ENCODE data around the gene CANT1.

Gene CANT1

DNA sequence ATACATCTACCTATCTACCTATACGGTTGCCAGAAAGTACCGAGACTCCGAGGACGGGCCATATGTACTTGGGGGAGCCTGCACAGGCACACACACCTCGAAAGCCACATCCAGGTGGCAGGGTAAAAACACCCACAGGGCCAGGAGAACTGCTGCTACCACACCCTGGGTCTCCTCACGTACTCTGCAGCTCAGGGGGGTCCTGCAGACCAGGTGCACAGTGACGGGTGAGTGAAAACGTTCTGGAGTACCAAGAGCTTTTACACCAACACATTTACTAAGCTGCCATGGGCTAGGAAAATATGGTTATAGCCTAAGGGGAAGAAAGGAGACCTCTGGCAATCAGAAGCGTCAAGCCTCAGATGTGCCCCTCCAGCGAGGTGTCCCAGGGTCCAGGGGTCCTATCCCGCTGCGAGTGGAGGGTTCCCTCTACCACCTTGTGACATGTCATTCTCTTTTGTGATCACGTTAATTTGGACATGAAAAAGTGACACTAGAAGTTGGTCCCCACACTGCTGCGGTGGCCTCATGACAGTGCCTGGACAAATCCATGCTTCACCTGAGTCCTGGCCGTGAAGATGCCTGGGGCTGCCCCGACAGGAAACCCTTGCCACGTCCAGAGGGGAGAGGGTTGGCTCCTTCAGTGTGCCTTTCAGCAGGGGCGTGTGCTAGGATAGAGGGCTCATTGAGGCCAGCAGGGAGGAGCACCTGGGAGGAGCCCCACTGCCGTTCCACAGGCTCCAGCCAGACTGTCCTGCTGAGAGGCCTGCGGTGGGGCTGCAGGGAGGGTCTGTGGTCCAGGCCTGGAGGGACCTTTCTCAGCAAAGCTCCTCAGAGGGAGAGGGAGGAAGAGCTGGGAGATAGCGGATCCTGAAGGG lies 1.8 kb downstream of the CANT1 start:
- DNase-seq (ENCODE audit: low spot score), result no peak

DNA sequence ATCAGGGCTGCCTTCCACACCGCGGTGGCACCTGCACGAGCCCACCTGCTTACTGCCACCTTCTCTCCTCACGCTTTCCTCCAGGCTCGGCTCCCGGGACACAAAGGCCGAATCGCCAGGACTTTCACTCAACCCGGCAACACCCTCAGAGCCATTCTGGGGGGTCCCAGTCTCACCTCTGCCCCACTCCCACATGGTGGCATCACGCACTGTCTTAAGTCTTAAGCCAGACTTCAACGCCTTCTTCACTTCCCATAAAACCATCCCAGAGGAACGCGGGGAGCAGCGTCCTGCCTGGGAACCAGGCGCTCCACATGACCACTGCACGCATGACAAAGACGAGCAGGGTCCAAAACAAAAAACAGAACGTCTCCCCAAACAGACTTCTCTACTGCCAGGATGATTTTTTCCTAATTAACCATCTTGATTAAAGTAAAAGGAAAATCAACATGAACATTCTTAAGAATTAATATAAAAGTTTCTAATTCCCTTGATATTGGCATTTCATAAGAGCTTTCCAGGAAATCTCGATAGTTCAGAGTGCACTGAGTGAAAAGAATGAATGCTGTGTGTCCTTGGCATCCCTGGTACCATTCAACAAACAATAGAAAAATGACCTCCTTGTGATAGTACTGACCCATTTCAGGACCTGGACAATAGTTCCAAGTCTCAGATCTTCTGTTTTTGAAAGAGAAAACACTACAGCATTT lies 2.6 kb downstream of the CANT1 start:
- DNase-seq (ENCODE audit: low spot score), result no peak

DNA sequence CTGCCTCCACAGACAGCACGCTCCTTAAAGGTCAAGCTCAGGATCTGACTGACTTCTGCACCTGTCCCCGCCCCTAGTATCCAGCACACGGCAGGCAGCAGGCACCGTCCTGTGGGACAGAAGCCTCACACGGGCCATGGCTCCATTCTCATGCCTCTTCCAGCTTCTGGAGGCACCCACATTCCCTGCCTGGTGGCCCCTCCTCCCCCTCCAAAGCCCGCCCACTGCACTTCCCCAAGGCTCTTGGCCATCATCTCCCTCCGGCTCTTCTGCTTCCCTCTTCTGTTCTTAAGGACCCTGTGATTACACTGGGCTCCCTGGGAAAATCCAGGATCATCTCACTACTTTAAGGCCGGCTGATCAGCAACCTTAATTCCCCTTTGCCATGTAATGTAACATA lies 3.5 kb downstream of the CANT1 start:
- no peak for DNase-seq (ENCODE audit: low spot score)

DNA sequence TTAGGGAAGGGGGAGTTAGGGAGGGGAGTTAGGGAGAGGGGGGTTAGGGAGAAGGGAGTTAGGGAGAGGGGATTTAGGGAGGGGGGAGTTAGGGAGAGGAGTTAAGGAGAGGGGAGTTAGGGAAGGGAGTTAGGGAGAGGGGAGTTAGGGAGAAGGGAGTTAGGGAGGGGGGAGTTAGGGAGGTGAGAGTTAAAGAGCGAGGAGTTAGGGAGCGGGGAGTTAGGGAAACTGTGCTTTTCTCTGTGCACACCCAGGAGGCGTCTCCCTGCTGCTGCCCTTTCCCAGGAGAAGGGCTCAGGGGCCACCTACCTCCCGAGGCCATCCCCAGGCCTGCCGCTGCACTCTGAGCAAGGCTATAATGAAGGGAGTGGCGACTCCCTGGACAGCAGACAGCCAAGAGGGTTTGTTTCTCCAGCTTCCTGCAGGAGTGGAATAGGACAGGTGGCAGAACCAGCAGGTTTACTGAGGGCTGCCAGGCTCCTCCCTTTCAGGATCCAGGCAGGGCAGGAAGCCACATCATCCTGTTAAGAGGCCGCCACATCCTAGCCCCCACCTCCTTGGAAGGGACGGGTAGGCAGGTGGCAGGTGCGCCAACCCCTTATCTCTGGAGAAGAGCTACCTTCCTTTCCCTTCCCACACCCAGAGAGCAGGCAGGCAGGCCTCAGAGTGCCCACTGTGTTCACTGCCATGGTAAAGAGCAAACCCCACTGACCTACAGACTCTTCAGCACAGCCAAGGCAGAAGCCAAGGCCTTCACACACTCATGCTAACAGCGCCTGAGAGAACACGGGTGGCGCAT lies 4.3 kb downstream of the CANT1 start:
- DNase-seq (ENCODE audit: low spot score), result no peak

DNA sequence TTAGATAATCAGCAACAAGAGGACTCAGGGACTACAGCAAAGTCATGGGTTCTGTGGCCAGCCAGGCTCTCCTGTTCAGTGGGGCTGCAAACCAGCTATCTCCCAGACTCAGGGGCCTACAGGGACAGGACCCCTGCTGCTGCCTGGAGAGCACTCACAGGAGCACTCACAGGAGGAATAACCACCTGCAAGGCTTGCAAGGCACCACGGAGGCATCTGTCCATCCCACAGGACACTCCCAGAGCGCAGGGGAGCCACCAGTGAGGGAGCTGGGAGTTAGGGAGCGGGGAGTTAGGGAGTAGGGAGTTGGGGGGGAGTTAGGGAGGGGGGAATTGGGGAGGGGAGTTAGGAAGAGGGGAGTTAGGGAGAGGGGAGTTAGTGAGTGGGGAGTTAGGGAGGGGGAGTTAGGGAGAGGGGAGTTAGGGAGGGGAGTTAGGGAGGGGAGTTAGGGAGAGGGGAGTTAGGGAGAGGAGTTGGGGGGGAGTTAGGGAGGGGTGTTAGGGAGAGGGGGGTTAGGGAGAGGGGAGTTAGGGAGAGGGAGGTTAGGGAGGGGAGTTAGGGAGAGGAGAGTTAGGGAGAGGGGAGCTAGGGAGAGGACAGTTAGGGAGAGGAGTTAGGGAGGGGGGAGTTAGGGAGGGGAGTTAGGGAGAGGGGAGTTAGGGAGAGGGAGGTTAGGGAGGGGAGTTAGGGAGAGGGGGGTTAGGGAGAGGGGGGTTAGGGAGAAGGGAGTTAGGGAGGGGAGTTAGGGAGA lies 5.7 kb downstream of the CANT1 start:
- no peak for DNase-seq (ENCODE audit: low spot score)

DNA sequence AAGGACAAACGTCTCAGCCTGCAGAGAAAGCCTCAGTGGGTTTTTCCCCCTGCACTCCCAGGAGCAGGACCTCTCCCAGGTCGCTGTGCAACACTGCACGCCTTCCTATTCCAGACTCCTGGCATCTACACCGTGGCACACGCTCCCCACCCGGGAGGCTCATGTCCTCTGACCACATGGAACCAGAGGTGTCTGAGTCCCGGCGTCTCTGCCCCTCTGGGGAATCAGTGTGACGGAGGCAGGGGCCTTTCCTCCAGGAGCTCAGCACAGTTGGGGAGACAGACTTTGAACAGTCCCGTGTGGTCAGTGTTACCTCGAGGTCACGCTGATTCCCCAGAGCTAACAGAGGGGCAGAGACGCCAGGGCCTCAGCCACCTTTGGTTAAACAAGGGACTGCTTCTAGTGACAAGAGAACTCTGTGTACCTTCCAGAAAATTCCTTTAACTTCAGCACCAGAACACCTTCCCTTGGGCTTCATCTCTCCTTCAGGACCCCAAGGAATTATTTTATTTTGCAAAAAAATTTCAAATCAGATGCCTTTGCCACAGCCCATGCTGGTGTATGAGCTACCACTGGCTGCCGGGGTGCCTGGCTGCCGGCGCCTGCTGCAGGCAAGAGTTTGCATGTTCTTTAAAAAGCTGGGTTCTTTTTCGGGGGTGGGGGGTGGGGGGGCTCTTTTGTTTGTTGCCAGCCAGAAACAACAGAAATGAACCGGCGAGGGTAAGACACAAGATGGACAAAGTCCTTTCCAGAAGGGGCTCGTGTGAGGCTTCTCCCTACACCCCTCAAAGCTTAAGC lies 6.6 kb downstream of the CANT1 start:
- DNase-seq (ENCODE audit: low spot score), result no peak

DNA sequence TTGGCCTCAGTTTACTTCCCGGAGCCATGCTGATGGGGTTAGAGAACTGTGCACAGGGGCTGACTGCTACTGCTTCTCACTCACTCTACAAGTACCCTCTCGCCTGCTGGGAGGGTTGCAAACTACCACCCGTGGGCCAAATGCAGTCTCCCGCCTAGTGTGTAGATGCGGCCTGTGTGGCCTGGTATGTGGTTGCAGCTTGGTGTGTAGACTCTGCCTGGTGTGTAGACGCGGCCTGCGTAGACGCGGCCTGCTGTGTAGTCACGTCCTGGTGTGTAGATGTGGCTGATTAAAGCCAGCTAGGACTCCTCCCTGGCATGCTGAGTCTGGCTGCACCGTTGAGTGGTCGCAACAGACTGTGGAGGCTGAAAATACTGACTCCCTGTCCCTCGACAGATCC lies 7.3 kb downstream of the CANT1 start:
- DNase-seq (ENCODE audit: low spot score), result no peak

DNA sequence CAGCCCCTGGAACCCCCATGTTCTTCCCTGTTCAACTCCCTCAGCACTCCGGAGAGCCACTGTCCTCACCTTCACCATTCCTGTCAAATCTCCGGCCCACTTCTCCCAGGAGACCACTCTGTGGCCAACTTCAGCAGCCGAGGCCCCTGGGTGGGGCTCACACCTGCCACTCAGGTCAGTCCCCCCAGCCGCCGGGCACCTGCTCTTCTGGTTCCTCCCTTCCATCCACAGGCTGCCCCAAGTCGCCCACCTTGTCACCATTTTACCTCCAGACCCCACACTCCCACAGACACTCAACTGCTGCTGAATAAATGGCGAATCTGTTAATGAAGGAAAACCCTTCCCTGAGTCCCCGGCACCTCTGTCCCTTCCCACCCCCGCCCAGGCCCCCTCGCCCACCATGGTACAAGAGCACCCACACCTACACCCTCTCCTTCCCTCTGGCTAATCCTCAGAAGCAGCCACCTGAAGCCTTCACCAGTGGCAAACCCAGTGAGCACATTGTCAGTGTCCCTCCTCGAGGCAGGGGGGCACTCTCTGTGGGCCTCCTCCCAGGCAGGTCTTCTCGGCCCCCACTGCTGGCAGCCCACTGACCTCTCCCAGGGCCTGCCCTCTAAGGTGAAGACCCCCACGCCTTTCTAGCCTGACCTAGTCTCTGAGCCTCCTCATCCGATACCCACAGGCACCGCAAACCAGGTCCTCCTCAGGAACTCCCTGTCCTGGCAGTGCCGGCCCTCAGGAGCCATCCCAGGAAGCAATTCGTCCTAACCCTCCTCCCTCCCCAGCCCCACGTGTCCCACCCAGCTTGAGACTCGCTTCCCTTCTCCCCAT lies 8.2 kb downstream of the CANT1 start:
- DNase-seq (ENCODE audit: low spot score), result no peak

DNA sequence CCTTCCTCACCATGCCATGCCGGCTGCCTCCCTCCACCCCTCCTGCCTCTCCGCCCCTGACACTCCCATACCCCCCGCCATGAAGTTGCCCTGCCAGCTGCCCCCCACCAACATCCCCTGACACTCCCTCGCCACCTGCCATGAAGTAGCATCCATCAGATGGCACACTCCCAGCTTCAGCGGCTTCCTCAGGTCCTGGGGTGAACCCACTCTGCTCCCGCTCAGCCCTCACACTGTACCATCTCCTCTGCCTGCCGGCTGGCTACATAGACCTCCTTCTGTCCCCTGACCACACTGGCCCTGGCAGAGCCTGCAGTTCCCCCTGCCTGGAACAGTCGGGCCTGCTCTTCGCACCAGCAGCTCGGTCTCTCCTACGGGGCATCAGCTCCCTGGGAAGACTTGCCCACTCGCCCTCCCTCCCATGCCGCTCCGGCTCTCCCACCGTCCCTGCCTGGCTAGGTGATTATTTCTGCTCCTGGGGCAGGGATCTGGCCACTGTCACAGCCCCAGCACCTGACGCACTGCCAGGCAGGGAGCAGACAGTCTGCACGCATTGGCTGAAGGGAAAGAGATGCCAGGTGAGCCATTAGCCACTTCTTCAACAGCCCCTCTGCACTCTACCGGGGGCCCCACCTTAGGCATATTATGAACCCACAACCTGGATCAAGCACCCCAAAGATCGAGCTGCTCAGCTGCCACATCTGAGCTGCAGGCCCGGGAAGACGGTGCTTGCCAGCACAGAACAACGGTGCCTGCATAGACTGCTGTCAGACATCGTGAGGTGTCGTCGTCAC lies 9.0 kb downstream of the CANT1 start:
- DNase-seq (ENCODE audit: low spot score), result no peak

DNA sequence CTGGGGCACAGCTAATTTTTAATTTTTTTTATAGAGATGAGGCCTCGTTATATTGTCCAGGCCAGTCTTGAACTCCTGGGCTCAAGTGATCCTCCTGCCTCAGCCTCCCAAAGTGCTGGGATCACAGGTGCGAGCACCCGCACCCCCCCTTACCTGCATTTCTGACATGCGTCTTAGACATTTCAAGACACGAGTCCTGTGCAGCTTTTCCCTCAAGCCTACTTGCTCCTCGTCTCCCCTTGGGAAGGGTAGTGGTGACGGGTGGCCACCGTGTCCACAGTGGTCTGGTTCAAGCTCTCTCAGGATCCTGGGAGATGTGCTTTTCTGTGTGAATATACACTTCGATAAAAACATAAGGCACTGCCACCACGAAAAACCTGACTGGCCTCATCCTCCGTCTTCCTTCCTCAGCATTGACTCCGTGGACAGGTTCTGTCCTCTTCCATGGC lies 9.6 kb downstream of the CANT1 start:
- no peak for DNase-seq (ENCODE audit: low spot score)

DNA sequence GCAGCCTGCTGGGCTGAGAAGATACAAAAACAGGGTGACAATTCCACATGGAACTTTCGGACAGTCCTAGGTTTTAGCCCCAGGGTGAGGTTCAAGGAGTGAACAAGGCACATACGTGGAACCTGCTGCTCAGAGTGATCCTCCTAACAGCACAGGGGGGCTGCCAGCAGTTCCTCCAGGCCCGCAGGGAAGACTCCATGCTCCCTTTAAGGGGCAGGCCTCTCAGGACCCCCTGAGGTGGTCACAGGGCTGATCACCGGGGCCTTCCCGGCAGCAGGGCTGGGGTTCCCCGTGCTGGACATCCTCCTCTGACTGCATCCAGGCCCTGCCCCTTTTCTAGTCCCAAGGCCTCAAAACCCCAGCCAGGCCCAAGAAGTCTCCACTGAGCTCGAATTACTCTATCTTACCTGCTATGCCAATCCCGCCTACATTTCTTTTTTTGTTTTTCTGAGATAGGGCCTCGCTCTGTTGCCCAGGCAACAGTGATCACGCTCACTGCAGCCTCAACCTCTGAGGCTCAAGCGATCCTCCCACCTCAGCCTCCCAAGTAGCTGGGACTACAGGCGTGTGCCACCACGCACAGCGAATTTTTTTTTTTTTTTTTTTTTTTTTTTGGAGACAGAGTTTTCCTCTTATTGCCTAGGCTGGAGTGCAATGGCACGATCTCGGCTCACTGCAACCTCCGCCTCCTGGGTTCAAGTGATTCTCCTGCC lies 10.4 kb downstream of the CANT1 start:
- no peak for DNase-seq (ENCODE audit: low spot score)

DNA sequence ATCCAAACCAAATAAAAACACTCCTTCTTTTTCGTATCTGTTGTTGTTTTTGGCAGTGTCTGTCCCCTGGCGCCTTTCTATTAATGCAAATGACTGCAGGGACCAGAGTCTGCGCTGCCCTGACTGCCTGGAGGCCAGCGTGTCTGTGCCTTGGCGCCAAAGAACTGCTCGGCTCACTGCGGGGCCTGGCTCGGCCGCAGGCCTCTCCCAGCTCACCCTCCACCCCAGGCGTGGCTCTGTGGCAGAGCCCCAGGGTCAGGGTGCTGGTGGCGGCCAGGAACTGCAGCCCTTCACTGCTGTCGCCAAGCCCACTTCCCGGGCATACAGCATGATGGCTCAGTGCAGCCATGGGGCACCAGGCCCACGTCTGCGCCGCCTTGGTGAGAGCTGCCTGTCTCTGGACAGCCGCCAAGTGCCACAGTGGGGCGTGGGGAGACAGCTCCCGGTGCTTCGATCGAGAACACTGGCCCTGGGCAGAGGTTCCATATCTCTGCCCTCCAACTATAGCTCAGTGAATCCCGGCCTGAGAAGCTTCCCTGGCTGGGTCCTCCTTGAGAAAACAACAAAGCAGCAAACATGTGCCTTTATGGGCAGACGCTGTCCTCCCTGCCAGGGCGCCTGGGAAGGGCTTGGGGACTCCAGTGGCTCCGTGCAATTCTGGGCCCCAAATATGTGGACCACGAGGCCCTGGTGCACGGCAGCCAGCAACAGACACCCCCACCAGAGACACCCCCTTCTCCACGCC lies 11.1 kb downstream of the CANT1 start:
- DNase-seq (ENCODE audit: low spot score), result no peak

DNA sequence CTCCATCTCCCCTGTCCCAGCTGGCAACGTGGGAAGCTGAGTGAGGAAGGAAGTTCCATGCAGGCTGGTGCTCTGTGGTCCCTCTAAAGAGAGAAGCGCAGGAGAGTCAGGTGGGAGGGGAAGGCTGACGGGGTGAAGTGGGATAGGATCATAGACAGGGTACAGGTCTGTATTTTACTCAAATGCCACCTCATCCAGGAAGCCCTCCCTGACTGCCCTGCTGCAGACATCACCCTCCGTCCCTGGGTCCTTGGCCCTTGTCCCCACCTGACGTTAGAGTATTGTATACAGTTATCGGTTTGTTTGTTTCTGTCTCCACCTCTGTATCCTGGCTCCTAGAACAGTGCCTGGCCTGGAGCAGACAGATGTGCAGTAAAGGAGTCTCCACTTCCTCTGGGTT lies 11.7 kb downstream of the CANT1 start:
- no peak for DNase-seq (ENCODE audit: low spot score)

DNA sequence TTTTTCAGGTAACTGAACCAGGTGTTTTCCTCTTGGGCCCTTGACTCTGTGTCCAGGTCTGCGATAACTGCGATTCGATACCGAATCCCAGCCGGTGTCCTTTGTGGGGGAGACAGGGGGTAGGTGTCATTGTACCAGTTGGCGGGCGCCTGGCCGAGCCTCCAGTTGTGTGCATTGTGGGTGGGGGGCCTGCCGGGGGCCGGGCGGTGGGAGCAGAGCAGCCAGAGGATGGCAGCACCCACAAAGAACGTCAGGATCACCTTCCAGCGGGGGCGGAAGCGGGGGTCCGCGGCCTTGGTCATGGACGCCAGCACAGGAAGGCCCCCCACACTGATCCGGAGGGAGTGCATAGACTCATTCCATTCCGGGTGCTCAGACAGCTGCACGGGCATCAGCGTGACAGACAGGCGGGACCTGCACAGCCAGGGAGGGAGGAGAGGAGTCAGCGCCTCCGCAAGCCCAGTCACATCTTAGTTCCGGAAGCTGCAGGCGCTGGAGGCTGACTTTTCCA lies 12.3 kb downstream of the CANT1 start:
- DNase-seq (ENCODE audit: low spot score), result no peak

DNA sequence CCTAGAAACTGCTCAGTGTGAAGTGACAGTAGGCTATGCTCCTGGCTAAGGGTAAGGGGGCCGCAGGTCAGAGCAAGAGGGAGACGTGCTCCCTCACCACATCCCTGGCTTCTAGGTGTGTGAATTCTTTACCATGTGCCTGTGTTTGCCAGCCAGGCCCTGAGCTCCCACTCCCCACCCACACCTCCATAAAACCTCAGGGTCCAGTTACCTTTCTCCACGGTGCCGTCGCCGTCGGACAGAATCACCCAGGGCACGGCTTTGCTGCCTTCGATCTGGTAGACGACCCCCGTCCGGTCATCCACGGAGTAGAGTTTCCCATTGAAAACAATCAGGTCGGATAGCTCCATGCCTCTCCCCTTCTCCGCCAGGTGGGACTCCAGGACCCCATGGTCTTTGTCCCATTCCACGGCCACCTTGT lies 12.8 kb downstream of the CANT1 start:
- no peak for DNase-seq (ENCODE audit: low spot score)

DNA sequence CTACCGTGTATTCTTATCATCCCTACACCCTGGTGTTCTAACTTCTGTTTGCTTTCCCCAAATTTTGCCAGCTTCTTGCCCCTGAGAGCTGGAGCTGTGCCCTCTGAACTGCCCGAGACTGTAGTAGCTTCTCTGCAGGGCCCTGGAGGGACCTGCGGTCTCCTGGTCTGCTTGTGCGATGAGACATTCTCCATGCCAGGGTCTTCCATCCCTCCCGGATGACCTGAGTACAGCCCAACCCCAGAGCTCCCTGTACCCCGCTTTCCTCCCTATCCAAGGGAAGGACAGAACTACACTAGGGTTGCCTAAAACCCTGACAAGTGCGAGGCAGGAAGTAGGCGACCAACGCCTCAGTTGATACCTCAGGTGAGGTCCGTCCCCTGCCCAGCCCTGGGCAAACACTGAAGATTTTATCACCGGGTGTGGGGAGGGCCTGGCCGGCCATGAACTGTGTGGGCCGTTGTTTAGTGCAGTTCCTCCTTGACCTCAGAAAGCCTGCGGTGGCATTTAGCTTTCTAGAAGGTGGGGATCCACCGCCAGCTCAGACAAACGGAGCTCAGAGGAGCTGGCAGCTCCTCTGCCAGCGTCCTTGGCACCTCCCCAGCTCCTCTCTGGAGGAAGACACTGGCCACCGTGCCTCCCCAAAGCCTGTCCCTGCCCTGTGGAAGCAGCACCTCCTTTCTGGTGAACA lies 13.7 kb downstream of the CANT1 start:
- no peak for DNase-seq (ENCODE audit: low spot score)
